IMR-90 (cell line): ENCODE data around the gene VEGFC. TPM values are rescaled to one million over a fixed set of nuclear protein-coding genes. Genes with fewer than 3 reads are reported as not detected.

Experiments
- ATAC-seq: fragments of 200-7000 bp; cut with Tn5 transposase; 2 replicates; pipeline ENCODE4 v1.9.1; 2020; ENCODE audit warnings: low read depth, mild to moderate bottlenecking, moderate library complexity
- BruUV-seq: library from RNA; stranded (reverse); fragments of 400-500 nt; replicated peaks from 2 replicates; lab custom pipeline; 2021; lab: Mats Ljungman, UMichigan
- CTCF ChIA-PET: fragments of 300-600 bp; formaldehyde crosslinking; extraction: SDS; loops from one replicate; lab custom pipeline; 2021; ENCODE audit warnings: antibody characterized with exemption; lab: Yijun Ruan, JAX
- POLR2A ChIA-PET: fragments of 300-600 bp; sonication (Branson Sonifier 250); formaldehyde crosslinking; loops from one replicate; lab custom pipeline; 2022; ENCODE audit warnings: antibody characterized with exemption; ENCODE audit not compliant: unreplicated experiment; lab: Charles Lee
- DNase-seq: peaks from one replicate; pipeline ENCODE4 v3.0.0; 2013
- H2AFZ ChIP-seq: replicated peaks from 2 replicates; pipeline ENCODE3; 2013; ENCODE audit warnings: low read length, mild to moderate bottlenecking; ENCODE audit not compliant: poor library complexity
- H2AK5ac ChIP-seq: 2 replicates; pipeline ENCODE4 v1.6.1; 2013; ENCODE audit warnings: low read depth, low read length, inconsistent platforms
- H2AK9ac ChIP-seq: replicated peaks from 2 replicates; pipeline ENCODE3; 2013; ENCODE audit warnings: mild to moderate bottlenecking, low read depth, low read length, moderate library complexity; ENCODE audit not compliant: poor library complexity
- H2BK120ac ChIP-seq: 2 replicates; pipeline ENCODE4 v1.6.1; 2013; ENCODE audit warnings: low read depth, low read length, inconsistent platforms
- H2BK15ac ChIP-seq: 3 replicates; pipeline ENCODE4 v1.6.1; 2013; ENCODE audit warnings: low read depth, low read length, inconsistent platforms
- H2BK20ac ChIP-seq: 2 replicates; pipeline ENCODE4 v1.6.1; 2013; ENCODE audit warnings: low read depth, mild to moderate bottlenecking, inconsistent platforms, low read length, moderate library complexity
- H2BK5ac ChIP-seq: 2 replicates; pipeline ENCODE4 v1.6.1; 2013; ENCODE audit warnings: mild to moderate bottlenecking, low read depth, low read length, inconsistent platforms; ENCODE audit not compliant: poor library complexity, severe bottlenecking
- H3K14ac ChIP-seq: replicated peaks from 2 replicates; pipeline ENCODE4 v1.6.1; 2013; ENCODE audit warnings: low read depth, low read length, inconsistent platforms
- H3K18ac ChIP-seq: 2 replicates; pipeline ENCODE4 v1.6.1; 2013; ENCODE audit warnings: low read depth, low read length, control low read depth
- H3K23ac ChIP-seq: 2 replicates; pipeline ENCODE4 v1.6.1; 2013; ENCODE audit warnings: low read depth, low read length, inconsistent platforms
- H3K27ac ChIP-seq: 2 replicates; pipeline ENCODE4 v1.5.1; 2013; ENCODE audit warnings: mild to moderate bottlenecking, control low read depth, low read length; ENCODE audit not compliant: insufficient read depth
- H3K27me3 ChIP-seq: 2 replicates; pipeline ENCODE4 v1.6.1; 2013; ENCODE audit warnings: low read length; ENCODE audit not compliant: control insufficient read depth, insufficient read depth
- H3K36me3 ChIP-seq: 2 replicates; pipeline ENCODE4 v1.6.1; 2013; ENCODE audit warnings: low read length, mixed read lengths; ENCODE audit not compliant: control insufficient read depth, insufficient read depth
- H3K4ac ChIP-seq: 2 replicates; pipeline ENCODE4 v1.6.1; 2013; ENCODE audit warnings: low read depth, low read length, inconsistent platforms
- H3K4me1 ChIP-seq: 2 replicates; pipeline ENCODE4 v1.6.1; 2013; ENCODE audit warnings: low read length, mixed read lengths; ENCODE audit not compliant: control insufficient read depth, insufficient read depth
- H3K4me2 ChIP-seq: 2 replicates; pipeline ENCODE4 v1.6.1; 2013; ENCODE audit warnings: low read depth, mild to moderate bottlenecking, control low read depth, low read length, moderate library complexity
- H3K4me3 ChIP-seq: 2 replicates; pipeline ENCODE4 v1.5.1; 2013; ENCODE audit warnings: low read depth, mild to moderate bottlenecking, control low read depth, low read length, moderate library complexity; ENCODE audit not compliant: insufficient read depth
- H3K56ac ChIP-seq: 2 replicates; pipeline ENCODE4 v1.6.1; 2013; ENCODE audit warnings: low read length, inconsistent platforms; ENCODE audit not compliant: insufficient read depth; ENCODE audit errors: extremely low read depth
- H3K79me1 ChIP-seq, 2 experiments: 2 replicates each; pipeline ENCODE4 v1.6.1; 2013; ENCODE audit warnings: low read length in 2 of 2, inconsistent platforms in 1 of 2, low read depth in 1 of 2
- H3K9ac ChIP-seq: 2 replicates; pipeline ENCODE4 v1.6.1; 2013; ENCODE audit warnings: low read depth, low read length, control low read depth
- H3K9me1 ChIP-seq: 2 replicates; pipeline ENCODE4 v1.6.1; 2013; ENCODE audit warnings: low read length, inconsistent platforms; ENCODE audit not compliant: insufficient read depth
- H3K9me3 ChIP-seq: 2 replicates; pipeline ENCODE4 v1.6.1; 2013; ENCODE audit warnings: low read length; ENCODE audit not compliant: control insufficient read depth, insufficient read depth
- H4K20me1 ChIP-seq: 2 replicates; pipeline ENCODE4 v1.6.1; 2013; ENCODE audit warnings: low read length, inconsistent platforms; ENCODE audit not compliant: insufficient read depth
- H4K5ac ChIP-seq: 2 replicates; pipeline ENCODE4 v1.6.1; 2013; ENCODE audit warnings: mild to moderate bottlenecking, low read depth, low read length, control low read depth
- H4K8ac ChIP-seq, 2 experiments: 2 replicates each; pipeline ENCODE4 v1.6.1; 2013; ENCODE audit warnings: low read depth in 2 of 2, low read length in 2 of 2, control low read depth in 1 of 2, inconsistent platforms in 1 of 2
- H4K91ac ChIP-seq: 2 replicates; pipeline ENCODE4 v1.6.1; 2013; ENCODE audit warnings: low read depth, low read length, inconsistent platforms; ENCODE audit not compliant: insufficient read depth
- BHLHE40 ChIP-seq: fragments of 150-350 bp; IDR thresholded peaks from 2 replicates; pipeline ENCODE4 v1.6.1; 2016; ENCODE audit warnings: mild to moderate bottlenecking, low read depth, low read length
- CEBPB ChIP-seq: IDR thresholded peaks from 2 replicates; pipeline ENCODE4 v1.6.1; 2012; ENCODE audit warnings: low read depth, low read length, improper control_type of control experiment
- CHD1 ChIP-seq: IDR thresholded peaks from 2 replicates; pipeline ENCODE4 v1.6.1; 2012; ENCODE audit warnings: low read depth, low read length, improper control_type of control experiment
- MAZ ChIP-seq: IDR thresholded peaks from 2 replicates; pipeline ENCODE4 v1.6.1; 2012; ENCODE audit warnings: low read depth, mild to moderate bottlenecking, low read length, improper control_type of control experiment, moderate library complexity, borderline replicate concordance
- NFE2L2 ChIP-seq: fragments of 150-350 bp; IDR thresholded peaks from 2 replicates; pipeline ENCODE4 v1.6.1; 2016; ENCODE audit warnings: low read depth, mild to moderate bottlenecking, low read length
- POLR2A ChIP-seq: IDR thresholded peaks from 2 replicates; pipeline ENCODE4 v1.6.1; 2012; ENCODE audit warnings: mild to moderate bottlenecking, low read depth, low read length
- WGBS, 2 experiments: methylation state at CpG; one replicate each; pipeline versions ENCODE4 v1.1.5 to v1.1.7; 2013; ENCODE audit warnings: missing lambda C conversion rate in 2 of 2; ENCODE audit not compliant: insufficient read length in 1 of 2; ENCODE audit errors: extremely low coverage in 2 of 2; 5-methylcytosine and 5-hydroxymethylcytosine counted together
- dilution Hi-C: fragments of 300-500 bp; cut with HindIII; formaldehyde crosslinking; loops from one replicate; pipeline ENCODE4 v1.14.3; 2018; ENCODE audit warnings: low sequenced_read_pairs; ENCODE audit not compliant: unreplicated experiment
- in situ Hi-C: fragments of 300-500 bp; cut with MboI; formaldehyde crosslinking; loops from 3 replicates; pipeline ENCODE4 v1.14.3; 2019; ENCODE audit warnings: low sequenced_read_pairs, inconsistent platforms, mixed read lengths
- intact Hi-C: fragments of 100-400 bp; cut with micrococcal nuclease; formaldehyde crosslinking; loops from 2 replicates; pipeline ENCODE4 v1.10.0; 2022
- polyA plus RNA-seq, 3 experiments: library from polyadenylated mRNA; depleted of rRNA; stranded (reverse); fragments of >200 nt; gene quantifications; 2 replicates each; pipeline ENCODE4 v1.2.3, GENCODE V29; 2012; ENCODE audit warnings: low replicate concordance in 1 of 3
- total RNA-seq: library from RNA; depleted of rRNA; stranded (reverse); fragments of >200 nt; gene quantifications from 2 replicates; pipeline ENCODE4 v1.2.3, GENCODE V29; 2012
- TF ChIP-seq, protein P1 (sequence below): fragments of 150-350 bp; IDR thresholded peaks from 2 replicates; pipeline ENCODE4 v1.6.1; 2016; ENCODE audit warnings: low read depth, mild to moderate bottlenecking, low read length, moderate library complexity, borderline replicate concordance

VEGFC gene
- total and polyA plus RNA-seq, 2 of the 4 experiments (the other 2 are of a cell fraction) = 22.9 to 49.7 TPM

DNA sequence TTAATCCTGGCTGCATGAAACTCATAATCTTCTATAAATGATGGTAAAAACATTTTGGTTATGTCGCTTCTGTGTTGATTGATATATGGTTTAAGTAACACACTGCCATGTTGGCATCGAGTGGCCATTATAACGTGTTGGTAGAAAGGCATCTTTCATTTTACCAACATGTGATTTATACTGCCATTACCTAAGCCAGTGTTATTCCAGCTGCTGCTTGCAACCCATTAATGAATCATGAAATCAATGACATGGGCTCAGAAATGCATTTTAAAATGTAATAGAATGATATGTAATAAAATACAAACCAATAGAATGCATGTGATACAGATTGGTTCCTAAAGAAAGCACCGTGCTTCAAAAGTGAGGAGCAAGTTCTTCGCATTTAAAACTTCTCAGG is 102.0 kb downstream of the VEGFC start:
- in situ Hi-C loops = no loop called here

More for the DNA sequence above, 102.0 kb downstream of the VEGFC start:
- Histone ChIP-seq H4K8ac (no peak overlapping the region), H4K91ac (no peak overlapping the region), H3K9ac (no peak overlapping the region), H3K4me1 (peaks cover 1% of the 10 kb centered on the region; the same call in 1 of the 2 replicates), H3K18ac (no peak overlapping the region), H3K79me1 (peaks cover 11 to 24% of the 10 kb centered on the region in 2 experiments; a peak in 3 of 4 replicates), H4K20me1 (peaks cover 5% of the 10 kb centered on the region; the same call in 1 of the 2 replicates), H4K5ac (no peak overlapping the region), H3K4me3 (no peak overlapping the region), H3K27ac (no peak overlapping the region), H3K9me1 (peaks cover 3% of the 10 kb centered on the region; the same call in 1 of the 2 replicates), H3K14ac (no peak overlapping the region), H3K4ac (no peak overlapping the region), H2BK5ac (no peak overlapping the region), H2BK20ac (no peak overlapping the region), H3K56ac (no peak overlapping the region), H2BK15ac (no peak overlapping the region), H3K36me3 (peaks cover 13% of the 10 kb centered on the region), H3K27me3 (no peaks in the 10 kb centered on the region), H3K4me2 (no peak overlapping the region), H2AK9ac (no peak overlapping the region), H2AFZ (no peak overlapping the region), H2AK5ac (no peak overlapping the region), H3K23ac (no peak overlapping the region), H3K9me3 (no peaks in the 10 kb centered on the region), H2BK120ac (no peak overlapping the region)
- TF ChIP-seq NFE2L2 (no peak), CEBPB (no peak), CHD1 (no peak), BHLHE40 (no peak), POLR2A (no peak), MAZ (no peak)
- TF ChIP-seq, protein P1, sequence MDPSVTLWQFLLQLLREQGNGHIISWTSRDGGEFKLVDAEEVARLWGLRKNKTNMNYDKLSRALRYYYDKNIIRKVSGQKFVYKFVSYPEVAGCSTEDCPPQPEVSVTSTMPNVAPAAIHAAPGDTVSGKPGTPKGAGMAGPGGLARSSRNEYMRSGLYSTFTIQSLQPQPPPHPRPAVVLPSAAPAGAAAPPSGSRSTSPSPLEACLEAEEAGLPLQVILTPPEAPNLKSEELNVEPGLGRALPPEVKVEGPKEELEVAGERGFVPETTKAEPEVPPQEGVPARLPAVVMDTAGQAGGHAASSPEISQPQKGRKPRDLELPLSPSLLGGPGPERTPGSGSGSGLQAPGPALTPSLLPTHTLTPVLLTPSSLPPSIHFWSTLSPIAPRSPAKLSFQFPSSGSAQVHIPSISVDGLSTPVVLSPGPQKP = no peak
- intact Hi-C loops = no loop called here
- DNase-seq (no peak), ATAC-seq (no peak)
- BruUV-seq = no TSS peak
- CTCF ChIA-PET = no interaction called here
- dilution Hi-C loops = no loop called here
- POLR2A ChIA-PET = no interaction called here
- no CpG with 5 or more reads among the region's 5 CpGs for WGBS, 2 experiments
